Endometrial microvascular endothelial cells (primary cell): ENCODE results near the gene PDGFB. TPM values are rescaled to one million over a fixed set of nuclear protein-coding genes. Genes with fewer than 3 reads are reported as not detected.

Experiments
- total RNA-seq: library from RNA; depleted of rRNA; stranded (reverse); fragments of >200 nt; gene quantifications from one replicate; pipeline ENCODE4 v1.2.3, GENCODE V29; 2015; ENCODE audit errors: inconsistent ontology term

Gene PDGFB
- total RNA-seq, 1 donor from 2014 or later, result 64.7 TPM

Other genes with a start within 250 kb of the PDGFB start
- 20.4 TPM for gene APOBEC3C, start 230.7 kb downstream of the PDGFB start, total RNA-seq
- gene APOBEC3D, start 223.9 kb downstream of the PDGFB start, total RNA-seq, result 4.9 TPM
- gene APOBEC3F, start 204.1 kb downstream of the PDGFB start, total RNA-seq, result 9.4 TPM
- gene APOBEC3G, start 167.7 kb downstream of the PDGFB start, total RNA-seq, result 8.1 TPM
- 1.0 TPM for gene APOBEC3H, start 147.7 kb downstream of the PDGFB start, total RNA-seq
- 2.2 TPM for gene CBX7, start 92.3 kb downstream of the PDGFB start, total RNA-seq
- gene RPL3, start 74.6 kb upstream of the PDGFB start, total RNA-seq, result 1,837 TPM
- 0.19 TPM for gene SYNGR1, start 105.0 kb upstream of the PDGFB start, total RNA-seq
- gene TAB1, start 154.8 kb upstream of the PDGFB start, total RNA-seq, result 14.5 TPM
- gene MGAT3, start 212.0 kb upstream of the PDGFB start, total RNA-seq, result not detected